Liver (tissue), 9 donors: ENCODE results near the gene TTLL13. TPM values are rescaled to one million over a fixed set of nuclear protein-coding genes. Genes with fewer than 3 reads are reported as not detected.

Source experiments
- DNase-seq: peaks from one replicate; pipeline ENCODE4 v3.0.0-alpha.2; 2017; ENCODE audit warnings: low spot score
- H3K27ac ChIP-seq, 2 donors: one replicate each; pipeline ENCODE4 v1.7.0; 2013; ENCODE audit warnings: inconsistent platforms in 2 of 2, low read length in 2 of 2, control low read depth in 1 of 2, low read depth in 1 of 2, mild to moderate bottlenecking in 1 of 2
- H3K27me3 ChIP-seq, 4 donors: one replicate each; pipeline versions ENCODE4 v1.6.1 to v1.7.0; 2013; ENCODE audit warnings: low read length in 3 of 4, inconsistent platforms in 1 of 4, mild to moderate bottlenecking in 1 of 4, moderate library complexity in 1 of 4; ENCODE audit not compliant: control insufficient read depth in 4 of 4, insufficient read depth in 4 of 4
- H3K36me3 ChIP-seq, 4 donors: one replicate each; pipeline versions ENCODE4 v1.6.1 to v1.7.0; 2013; ENCODE audit warnings: low read length in 3 of 4, mild to moderate bottlenecking in 3 of 4, low read depth in 1 of 4, moderate library complexity in 1 of 4; ENCODE audit not compliant: control insufficient read depth in 4 of 4, insufficient read depth in 3 of 4
- H3K4me1 ChIP-seq, 4 donors: one replicate each; pipeline versions ENCODE4 v1.6.1 to v1.7.0; 2013; ENCODE audit warnings: low read length in 3 of 4, mild to moderate bottlenecking in 3 of 4, moderate library complexity in 1 of 4; ENCODE audit not compliant: control insufficient read depth in 4 of 4, insufficient read depth in 4 of 4
- H3K4me3 ChIP-seq, 3 donors: one replicate each; pipeline versions ENCODE4 v1.6.1 to v1.7.0; 2013; ENCODE audit warnings: low read length in 3 of 3, control low read depth in 1 of 3, low read depth in 1 of 3, mild to moderate bottlenecking in 1 of 3
- H3K9ac ChIP-seq, 2 donors: one replicate each; pipeline ENCODE4 v1.7.0; 2013; ENCODE audit warnings: low read length in 2 of 2, mild to moderate bottlenecking in 2 of 2, moderate library complexity in 2 of 2, control low read depth in 1 of 2, low read depth in 1 of 2
- H3K9me3 ChIP-seq, 4 donors: one replicate each; pipeline versions ENCODE4 v1.6.1 to v1.7.0; 2013; ENCODE audit warnings: low read length in 3 of 4; ENCODE audit not compliant: control insufficient read depth in 4 of 4
- ATF3 ChIP-seq: IDR thresholded peaks from 2 replicates; pipeline ENCODE4 v1.6.1; 2016; ENCODE audit warnings: antibody characterized with exemption
- CTCF ChIP-seq: fragments of 150-350 bp; IDR thresholded peaks from 2 replicates; pipeline ENCODE4 v1.5.1; 2017; ENCODE audit warnings: improper control_type of control experiment, low read depth, low read length; ENCODE audit not compliant: missing input control
- GABPA ChIP-seq, 2 donors: IDR thresholded peaks in 1 of 2; conservative IDR thresholded peaks in 1 of 2; 2 replicates each; pipeline ENCODE4 v1.6.1; 2016; ENCODE audit warnings: antibody characterized with exemption in 2 of 2, mild to moderate bottlenecking in 1 of 2, moderate library complexity in 1 of 2
- MAX ChIP-seq: IDR thresholded peaks from 2 replicates; pipeline ENCODE4 v1.6.1; 2016; ENCODE audit warnings: antibody characterized with exemption
- NR2F2 ChIP-seq: IDR thresholded peaks from 2 replicates; pipeline ENCODE4 v1.6.1; 2016; ENCODE audit warnings: antibody characterized with exemption
- RAD21 ChIP-seq, 2 donors: IDR thresholded peaks; 2 replicates each; pipeline ENCODE4 v1.6.1; 2016; ENCODE audit warnings: antibody characterized with exemption in 2 of 2, mild to moderate bottlenecking in 2 of 2
- REST ChIP-seq: IDR thresholded peaks from 2 replicates; pipeline ENCODE4 v1.6.1; 2016; ENCODE audit warnings: antibody characterized with exemption, mild to moderate bottlenecking
- SP1 ChIP-seq: IDR thresholded peaks from 2 replicates; pipeline ENCODE4 v1.6.1; 2018; ENCODE audit warnings: antibody characterized with exemption, mild to moderate bottlenecking
- TAF1 ChIP-seq: conservative IDR thresholded peaks from 2 replicates; pipeline ENCODE4 v1.6.1; 2016; ENCODE audit warnings: antibody characterized with exemption, mild to moderate bottlenecking
- ZBTB33 ChIP-seq: IDR thresholded peaks from 2 replicates; pipeline ENCODE4 v1.6.1; 2016; ENCODE audit warnings: antibody characterized with exemption
- WGBS: extraction: QIAGEN DNeasy Blood & Tissue Kit; methylation state at CpG from one replicate; pipeline ENCODE4 v1.1.7; 2013; 5-methylcytosine and 5-hydroxymethylcytosine counted together
- polyA plus RNA-seq, 2 donors: library from polyadenylated mRNA; stranded (reverse) in 1 of 2; unstranded in 1 of 2; fragments of 200-250 nt in 1 of 2; fragments of >200 nt in 1 of 2; fragmentation: Nextera tagmentation in 1 of 2; extraction: Ambion mirVana in 1 of 2; gene quantifications; one replicate each; pipeline versions ENCODE4 v1.2.1 to v1.2.3, GENCODE V29; 2013 to 2015
- total RNA-seq, 2 donors: library from RNA; depleted of rRNA; stranded (reverse); fragments of >200 nt; gene quantifications; one replicate each; pipeline ENCODE4 v1.2.3, GENCODE V29; 2014
- donor health status: healthy.
- donor health status: healthy.
- donor health status: healthy.
- donor health status: healthy.
- donor health status: healthy.

Gene TTLL13
- total and polyA plus RNA-seq, 4 donors: 0.08 to 0.17 TPM; not detected in 2

- Histone ChIP-seq H3K36me3 (peaks cover 0 to 20% (median 1%) of the 10 kb centered on the region in 4 donors), H3K27ac (no peak overlapping the region)
Observed at GRCh38 chr15:90208356-90208755, 41.0 kb upstream of the TTLL13 start.

More at GRCh38 chr15:90208356-90208755, 41.0 kb upstream of the TTLL13 start:
- Histone ChIP-seq H3K4me3 (no peak overlapping the region), H3K9ac (no peak overlapping the region), H3K4me1 (peaks cover 10 to 60% (median 40%) of the 10 kb centered on the region in 4 donors), H3K9me3 (no peaks in the 10 kb centered on the region), H3K27me3 (no peaks in the 10 kb centered on the region)
- TF ChIP-seq ATF3: no peak
- no peak for TF ChIP-seq ZBTB33
- no peak for TF ChIP-seq CTCF
- TF ChIP-seq GABPA (IDR thresholded peaks at IDR 0.05 in 1 of 2, conservative IDR thresholded peaks at IDR 0.05 in 1 of 2): no peak
- TF ChIP-seq RAD21 (IDR thresholded peaks at IDR 0.05): no peak
- TF ChIP-seq TAF1: no peak
- no peak for TF ChIP-seq SP1
- TF ChIP-seq MAX: no peak
- no peak for TF ChIP-seq REST
- TF ChIP-seq NR2F2: no peak
- no peak for DNase-seq
- WGBS: 84% methylated on average over 6 of the region's 6 CpGs
